Testis (tissue), 2 donors: ENCODE data around the gene MRPL41.

ENCODE experiments used
- POLR2A ChIP-seq: fragments of 450-650 bp; IDR thresholded peaks from one replicate; pipeline ENCODE4 v1.6.1; 2017; ENCODE audit warnings: antibody characterized with exemption, mild to moderate bottlenecking, moderate library complexity
- TF ChIP-seq, protein P1 (sequence below), 3 experiments: fragments of 450-650 bp in 2 of 3; fragments of 200-600 bp in 1 of 3; sonication (generic) in 1 of 3; IDR thresholded peaks; one replicate each; pipeline ENCODE4 v1.5.1; 2016 to 2019; ENCODE audit warnings: antibody characterized with exemption in 3 of 3, mild to moderate bottlenecking in 2 of 3, moderate library complexity in 1 of 3

DNA sequence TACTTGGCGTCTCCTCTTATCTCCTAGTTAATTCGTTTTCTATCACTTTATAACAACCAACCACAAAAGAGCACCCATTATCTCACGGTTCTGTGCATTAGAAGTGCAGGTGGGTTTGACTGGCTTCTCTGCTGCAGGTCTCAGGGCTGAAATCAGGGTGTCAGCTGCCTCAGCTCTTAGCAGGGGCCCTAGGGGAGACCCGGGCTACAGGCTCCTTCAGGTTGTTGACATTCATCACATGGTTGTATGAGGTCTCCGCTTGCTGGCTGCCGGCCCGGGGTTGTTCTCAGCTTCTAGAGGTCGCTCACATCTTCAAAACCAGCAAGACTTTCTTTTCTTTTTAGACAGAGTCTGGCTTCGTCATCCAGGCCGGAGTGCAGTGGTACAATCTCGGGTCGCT is 41.5 kb downstream of the MRPL41 start:
- TF ChIP-seq, protein P1, sequence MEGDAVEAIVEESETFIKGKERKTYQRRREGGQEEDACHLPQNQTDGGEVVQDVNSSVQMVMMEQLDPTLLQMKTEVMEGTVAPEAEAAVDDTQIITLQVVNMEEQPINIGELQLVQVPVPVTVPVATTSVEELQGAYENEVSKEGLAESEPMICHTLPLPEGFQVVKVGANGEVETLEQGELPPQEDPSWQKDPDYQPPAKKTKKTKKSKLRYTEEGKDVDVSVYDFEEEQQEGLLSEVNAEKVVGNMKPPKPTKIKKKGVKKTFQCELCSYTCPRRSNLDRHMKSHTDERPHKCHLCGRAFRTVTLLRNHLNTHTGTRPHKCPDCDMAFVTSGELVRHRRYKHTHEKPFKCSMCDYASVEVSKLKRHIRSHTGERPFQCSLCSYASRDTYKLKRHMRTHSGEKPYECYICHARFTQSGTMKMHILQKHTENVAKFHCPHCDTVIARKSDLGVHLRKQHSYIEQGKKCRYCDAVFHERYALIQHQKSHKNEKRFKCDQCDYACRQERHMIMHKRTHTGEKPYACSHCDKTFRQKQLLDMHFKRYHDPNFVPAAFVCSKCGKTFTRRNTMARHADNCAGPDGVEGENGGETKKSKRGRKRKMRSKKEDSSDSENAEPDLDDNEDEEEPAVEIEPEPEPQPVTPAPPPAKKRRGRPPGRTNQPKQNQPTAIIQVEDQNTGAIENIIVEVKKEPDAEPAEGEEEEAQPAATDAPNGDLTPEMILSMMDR (IDR thresholded peaks at IDR 0.05): no peak
- no peak for TF ChIP-seq POLR2A
